ENCODE results near the gene KLHL12. TPM values are rescaled to one million over a fixed set of nuclear protein-coding genes. Genes with fewer than 3 reads are reported as not detected.
A peak's percentile ranks its signal among the peaks of the same experiment; 100 is the strongest.

The KLHL12 gene
- total RNA-seq, 1 donor from 2014 or later = 34.1 TPM

DNA sequence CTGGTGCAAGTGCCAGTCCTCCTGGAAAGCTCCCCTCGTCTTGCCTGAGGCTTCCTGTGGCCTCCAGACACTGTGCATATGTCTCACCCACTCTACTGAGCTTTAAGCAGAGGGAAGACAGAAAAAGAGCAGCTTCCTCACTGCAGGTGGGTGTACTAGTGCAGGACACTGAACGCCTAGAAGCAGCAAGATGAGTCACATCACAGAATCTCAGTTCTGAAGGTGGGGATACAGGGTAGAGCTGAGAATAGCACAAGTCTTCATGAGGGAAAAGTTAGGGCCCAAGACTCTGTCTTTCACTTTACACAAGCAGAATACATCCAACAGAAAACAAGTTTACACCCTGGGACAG is 78.9 kb downstream of the KLHL12 start:
- DNase-seq (ENCODE audit: low spot score, unreplicated experiment) = no peak
- H3K9me3 Mint-ChIP-seq (ENCODE audit: low read depth) = no peaks in the 10 kb centered on the region
- TF ChIP-seq, protein P1, sequence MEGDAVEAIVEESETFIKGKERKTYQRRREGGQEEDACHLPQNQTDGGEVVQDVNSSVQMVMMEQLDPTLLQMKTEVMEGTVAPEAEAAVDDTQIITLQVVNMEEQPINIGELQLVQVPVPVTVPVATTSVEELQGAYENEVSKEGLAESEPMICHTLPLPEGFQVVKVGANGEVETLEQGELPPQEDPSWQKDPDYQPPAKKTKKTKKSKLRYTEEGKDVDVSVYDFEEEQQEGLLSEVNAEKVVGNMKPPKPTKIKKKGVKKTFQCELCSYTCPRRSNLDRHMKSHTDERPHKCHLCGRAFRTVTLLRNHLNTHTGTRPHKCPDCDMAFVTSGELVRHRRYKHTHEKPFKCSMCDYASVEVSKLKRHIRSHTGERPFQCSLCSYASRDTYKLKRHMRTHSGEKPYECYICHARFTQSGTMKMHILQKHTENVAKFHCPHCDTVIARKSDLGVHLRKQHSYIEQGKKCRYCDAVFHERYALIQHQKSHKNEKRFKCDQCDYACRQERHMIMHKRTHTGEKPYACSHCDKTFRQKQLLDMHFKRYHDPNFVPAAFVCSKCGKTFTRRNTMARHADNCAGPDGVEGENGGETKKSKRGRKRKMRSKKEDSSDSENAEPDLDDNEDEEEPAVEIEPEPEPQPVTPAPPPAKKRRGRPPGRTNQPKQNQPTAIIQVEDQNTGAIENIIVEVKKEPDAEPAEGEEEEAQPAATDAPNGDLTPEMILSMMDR (IDR thresholded peaks at IDR 0.05; ENCODE audit: unreplicated experiment) = no peak
- no peaks in the 10 kb centered on the region for H3K27me3 Mint-ChIP-seq
- no peaks in the 10 kb centered on the region for H3K4me1 Mint-ChIP-seq (ENCODE audit: low read depth)
- H3K27ac Mint-ChIP-seq = no peak overlapping the region
- no peak overlapping the region for H3K4me3 Mint-ChIP-seq (ENCODE audit: low read depth)
- H3K36me3 Mint-ChIP-seq (ENCODE audit: insufficient read depth) = peaks cover 3% of the 10 kb centered on the region

DNA sequence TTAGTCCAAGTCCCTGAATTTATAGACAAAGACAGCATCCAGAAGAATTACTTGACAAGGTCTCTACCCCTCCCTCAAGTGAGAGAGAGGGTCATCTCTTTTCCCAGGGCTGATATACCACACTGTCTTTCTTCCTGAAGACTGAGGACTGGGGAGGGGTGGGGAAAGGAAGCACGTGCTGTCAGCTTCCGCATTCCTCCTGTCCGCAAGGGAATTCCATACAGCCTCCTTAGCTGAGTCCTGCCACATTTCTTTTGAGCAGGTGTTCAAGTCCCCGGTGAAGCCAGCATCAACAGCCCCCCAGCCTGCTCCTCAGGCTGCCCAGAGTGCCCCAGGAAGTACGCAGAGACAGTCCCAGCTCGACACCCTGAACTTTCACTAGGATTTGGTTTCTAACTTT is 82.1 kb downstream of the KLHL12 start:
- Mint-ChIP-seq H3K9me3 (ENCODE audit: low read depth) (no peaks in the 10 kb centered on the region), H3K27me3 (no peaks in the 10 kb centered on the region), H3K36me3 (ENCODE audit: insufficient read depth) (peaks cover 2% of the 10 kb centered on the region), H3K4me3 (ENCODE audit: low read depth) (no peak overlapping the region), H3K27ac (peak overlapping the region; percentile 76), H3K4me1 (ENCODE audit: low read depth) (no peaks in the 10 kb centered on the region)
- TF ChIP-seq, protein P1 (IDR thresholded peaks at IDR 0.05; ENCODE audit: unreplicated experiment) = no peak
- DNase-seq (ENCODE audit: low spot score, unreplicated experiment) = no peak

DNA sequence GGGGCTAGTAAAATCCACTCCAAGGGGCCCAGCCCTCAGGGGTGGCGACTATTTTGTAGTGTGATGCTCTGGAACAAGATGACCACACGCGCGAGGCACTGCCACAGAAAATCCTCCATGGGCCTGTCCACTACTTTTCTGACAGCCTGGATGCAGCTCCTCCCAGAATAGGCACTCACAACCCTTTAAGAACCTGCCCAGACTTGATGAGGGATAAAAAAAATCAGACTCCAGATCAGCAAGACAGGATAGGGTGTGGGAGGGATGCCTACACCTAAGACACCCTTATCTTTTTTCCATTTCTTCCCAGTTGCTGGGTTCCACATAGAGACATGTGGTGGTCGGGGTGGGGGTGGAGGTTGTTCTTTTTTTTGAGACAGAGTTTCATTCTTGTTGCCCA is 82.8 kb downstream of the KLHL12 start:
- H3K4me1 Mint-ChIP-seq (ENCODE audit: low read depth) = no peaks in the 10 kb centered on the region
- no peak for DNase-seq (ENCODE audit: low spot score, unreplicated experiment)
- H3K9me3 Mint-ChIP-seq (ENCODE audit: low read depth) = no peaks in the 10 kb centered on the region
- H3K4me3 Mint-ChIP-seq (ENCODE audit: low read depth) = no peak overlapping the region
- TF ChIP-seq, protein P1 (IDR thresholded peaks at IDR 0.05; ENCODE audit: unreplicated experiment) = no peak
- no peak overlapping the region for H3K27ac Mint-ChIP-seq
- no peaks in the 10 kb centered on the region for H3K27me3 Mint-ChIP-seq
- H3K36me3 Mint-ChIP-seq (ENCODE audit: insufficient read depth) = peaks cover 2% of the 10 kb centered on the region

DNA sequence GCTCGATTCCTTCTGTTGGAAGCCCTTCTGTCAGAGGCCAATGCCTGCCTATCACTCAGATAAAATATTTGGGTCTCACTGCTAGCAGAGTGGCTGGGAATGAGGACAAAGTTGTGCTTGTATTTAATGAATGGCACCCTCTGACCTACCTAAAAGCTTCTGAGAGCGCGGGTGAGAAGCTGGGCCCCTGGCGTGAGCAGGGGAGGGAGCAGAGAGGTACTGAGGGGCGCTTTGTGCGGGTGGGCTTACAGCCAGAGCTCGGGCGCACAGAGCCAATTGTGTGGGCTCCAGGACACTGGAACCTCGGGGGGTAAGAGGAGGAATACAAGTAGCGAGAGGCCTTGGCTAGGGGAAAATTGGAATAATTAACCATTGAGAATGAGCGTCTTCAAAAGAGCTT is 84.0 kb downstream of the KLHL12 start:
- no peak overlapping the region for H3K27ac Mint-ChIP-seq
- H3K27me3 Mint-ChIP-seq = peaks cover under 1% of the 10 kb centered on the region
- peaks cover 2% of the 10 kb centered on the region for H3K36me3 Mint-ChIP-seq (ENCODE audit: insufficient read depth)
- H3K4me1 Mint-ChIP-seq (ENCODE audit: low read depth) = no peaks in the 10 kb centered on the region
- no peak for DNase-seq (ENCODE audit: low spot score, unreplicated experiment)
- H3K4me3 Mint-ChIP-seq (ENCODE audit: low read depth) = no peak overlapping the region
- no peaks in the 10 kb centered on the region for H3K9me3 Mint-ChIP-seq (ENCODE audit: low read depth)
- TF ChIP-seq, protein P1 (IDR thresholded peaks at IDR 0.05; ENCODE audit: unreplicated experiment) = no peak

Other genes with a start within 250 kb of the KLHL12 start
- gene SYT2, start 216.8 kb downstream of the KLHL12 start, total RNA-seq = 1.4 and 1.8 TPM in 2 replicates
- 312 and 316 TPM in 2 replicates for gene KDM5B, start 118.8 kb downstream of the KLHL12 start, total RNA-seq
- 5.6 and 5.7 TPM in 2 replicates for gene PCAT6, start 116.3 kb downstream of the KLHL12 start, total RNA-seq
- gene RABIF, start 38.1 kb downstream of the KLHL12 start, total RNA-seq = 9.7 and 10.7 TPM in 2 replicates
- gene ADIPOR1, start 31.1 kb upstream of the KLHL12 start, total RNA-seq = 41.5 and 45.7 TPM in 2 replicates
- gene CYB5R1, start 40.0 kb upstream of the KLHL12 start, total RNA-seq = 27.5 and 27.7 TPM in 2 replicates
- gene TMEM183A, start 80.1 kb upstream of the KLHL12 start, total RNA-seq = 74.3 and 77.4 TPM in 2 replicates
- 0.87 and 1.2 TPM in 2 replicates for gene PPFIA4, start 99.3 kb upstream of the KLHL12 start, total RNA-seq
- not detected in 2 replicates for gene MYOG, start 158.8 kb upstream of the KLHL12 start, total RNA-seq
- 0.14 and 0.16 TPM in 2 replicates for gene ADORA1, start 200.5 kb upstream of the KLHL12 start, total RNA-seq
- not detected in 2 replicates for gene MYBPH, start 248.6 kb upstream of the KLHL12 start, total RNA-seq